A172 (cell line): ENCODE results near the gene FAM120A. TPM values are rescaled to one million over a fixed set of nuclear protein-coding genes. Genes with fewer than 3 reads are reported as not detected.

ENCODE experiments used
- DNase-seq: peaks from one replicate; pipeline ENCODE4 v3.0.0-alpha.2; 2015; ENCODE audit warnings: low spot score
- total RNA-seq: library from RNA; depleted of rRNA; stranded (reverse); fragments of >200 nt; shearing (Covaris generic); gene quantifications from 2 replicates; pipeline ENCODE4 v1.2.3, GENCODE V29; 2014

Gene FAM120A
- total RNA-seq, 1 experiment from 2014 or later, result 65.1 TPM

GRCh38 chr9:93557366-93558137, 106.1 kb downstream of the FAM120A start:
- DNase-seq, result no peak

- DNase-seq, result no peak
Observed at GRCh38 chr9:93558503-93558902, 107.0 kb downstream of the FAM120A start.

- DNase-seq, result no peak
Observed at GRCh38 chr9:93560991-93561390, 109.5 kb downstream of the FAM120A start.

GRCh38 chr9:93562157-93562556, 110.7 kb downstream of the FAM120A start:
- DNase-seq, result no peak

GRCh38 chr9:93565089-93565488, 113.6 kb downstream of the FAM120A start:
- DNase-seq, result no peak

- peak; percentile 85 for DNase-seq
Observed at GRCh38 chr9:93566408-93567270, 115.2 kb downstream of the FAM120A start.

- DNase-seq, result no peak
Observed at GRCh38 chr9:93567271-93567959, 115.9 kb downstream of the FAM120A start.

- no peak for DNase-seq
Observed at GRCh38 chr9:93568169-93568568, 116.7 kb downstream of the FAM120A start.

- DNase-seq, result no peak
Observed at GRCh38 chr9:93569621-93570174, 118.2 kb downstream of the FAM120A start.

- DNase-seq, result no peak
Observed at GRCh38 chr9:93572221-93572620, 120.7 kb downstream of the FAM120A start.

- DNase-seq, result no peak
Observed at GRCh38 chr9:93572636-93573515, 121.4 kb downstream of the FAM120A start.

- DNase-seq, result no peak
Observed at GRCh38 chr9:93573516-93573828, 122.0 kb downstream of the FAM120A start.

GRCh38 chr9:93574091-93574899, 122.8 kb downstream of the FAM120A start:
- DNase-seq, result no peak

- DNase-seq, result no peak
Observed at GRCh38 chr9:93574900-93575795, 123.7 kb downstream of the FAM120A start.

- peak; percentile 25 for DNase-seq
Observed at GRCh38 chr9:93575796-93576257, 124.3 kb downstream of the FAM120A start.

GRCh38 chr9:93576258-93577077, 125.0 kb downstream of the FAM120A start, which contains the start of gene PHF2:
Gene PHF2, plus strand, starts transcription at chr9:93576584. Its CDS starts 190 bp downstream, at chr9:93576774.
- no peak for DNase-seq

- no peak for DNase-seq
Observed at GRCh38 chr9:93577078-93577974, 125.8 kb downstream of the FAM120A start.
